T-helper 17 cell (primary cell): Measurements from ENCODE around the gene LENEP. TPM values are rescaled to one million over a fixed set of nuclear protein-coding genes. Genes with fewer than 3 reads are reported as not detected.

Experiments used
- ATAC-seq: fragments of 150-1000 bp; cut with Tn5 transposase; 2 replicates; pipeline ENCODE4 v1.10.0; 2021; ENCODE audit warnings: mild to moderate bottlenecking, moderate library complexity
- DNase-seq, 3 donors: peaks; one replicate each; pipeline versions ENCODE4 v3.0.0 to v3.0.0-alpha.2; 2020 to 2021
- H3K9me3 ChIP-seq: one replicate; pipeline ENCODE4 v1.7.0; 2013; ENCODE audit warnings: low read length, mild to moderate bottlenecking; ENCODE audit not compliant: control insufficient read depth, poor library complexity, severe bottlenecking
- H3K27ac Mint-ChIP-seq: one replicate; pipeline ENCODE4 v1.8.0; 2022; ENCODE audit warnings: mild to moderate bottlenecking, moderate library complexity, mixed read lengths
- H3K27me3 Mint-ChIP-seq: one replicate; pipeline ENCODE4 v1.8.0; 2022; ENCODE audit warnings: mixed read lengths
- H3K36me3 Mint-ChIP-seq: one replicate; pipeline ENCODE4 v1.8.0; 2022; ENCODE audit warnings: low read depth, mixed read lengths
- H3K4me1 Mint-ChIP-seq: one replicate; pipeline ENCODE4 v1.8.0; 2022; ENCODE audit warnings: mild to moderate bottlenecking, mixed read lengths
- H3K4me3 Mint-ChIP-seq: one replicate; pipeline ENCODE4 v1.8.0; 2022; ENCODE audit warnings: mild to moderate bottlenecking, moderate library complexity, mixed read lengths
- total RNA-seq, 4 donors: library from RNA in 2 of 4; stranded (reverse) in 2 of 4; gene quantifications; one replicate each; pipeline ENCODE4 v1.2.3 and lab custom pipeline; 2022 to 2026

The LENEP gene
- total RNA-seq, 2 donors from 2014 or later, result not detected

DNA sequence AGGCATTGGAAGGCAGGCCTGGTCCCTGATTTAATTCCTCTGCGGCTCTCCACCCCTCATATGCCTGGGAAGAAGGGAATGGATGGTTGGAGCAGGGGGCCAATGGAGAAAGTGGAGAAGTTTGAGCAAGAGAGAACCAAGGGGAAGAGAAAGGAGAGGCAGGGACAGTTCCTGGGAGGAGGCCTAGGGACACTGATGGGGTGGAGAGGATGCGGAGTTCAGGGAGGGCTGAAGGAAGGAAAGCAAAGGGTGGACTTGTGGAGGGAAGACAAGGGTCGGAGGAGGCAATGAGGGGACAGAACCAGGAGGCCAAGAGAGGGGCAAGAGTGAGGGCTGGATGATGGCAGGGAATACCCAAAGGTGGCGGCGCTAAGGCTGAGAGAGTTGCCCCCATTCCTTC, 16.4 kb downstream of the LENEP start:
- DNase-seq, result no peak
- Mint-ChIP-seq H3K27me3 (no peaks in the 10 kb centered on the region), H3K4me1 (peaks cover 69% of the 10 kb centered on the region), H3K36me3 (peaks cover 7% of the 10 kb centered on the region), H3K4me3 (peak overlapping the region; percentile 98), H3K27ac (peak overlapping the region; percentile 95)
- ATAC-seq, result no peak
- no peaks in the 10 kb centered on the region for H3K9me3 ChIP-seq

- no peaks in the 10 kb centered on the region for H3K27me3 Mint-ChIP-seq
- peak overlapping the region; percentile 98 for H3K4me3 Mint-ChIP-seq
- no peak for DNase-seq
- peaks cover 7% of the 10 kb centered on the region for H3K36me3 Mint-ChIP-seq
- peak overlapping the region; percentile 95 for H3K27ac Mint-ChIP-seq
- H3K9me3 ChIP-seq, result no peaks in the 10 kb centered on the region
- peaks cover 65% of the 10 kb centered on the region for H3K4me1 Mint-ChIP-seq
- ATAC-seq, result no peak
Observed at GRCh38 chr1:155010211-155010918, 17.0 kb downstream of the LENEP start.

DNA sequence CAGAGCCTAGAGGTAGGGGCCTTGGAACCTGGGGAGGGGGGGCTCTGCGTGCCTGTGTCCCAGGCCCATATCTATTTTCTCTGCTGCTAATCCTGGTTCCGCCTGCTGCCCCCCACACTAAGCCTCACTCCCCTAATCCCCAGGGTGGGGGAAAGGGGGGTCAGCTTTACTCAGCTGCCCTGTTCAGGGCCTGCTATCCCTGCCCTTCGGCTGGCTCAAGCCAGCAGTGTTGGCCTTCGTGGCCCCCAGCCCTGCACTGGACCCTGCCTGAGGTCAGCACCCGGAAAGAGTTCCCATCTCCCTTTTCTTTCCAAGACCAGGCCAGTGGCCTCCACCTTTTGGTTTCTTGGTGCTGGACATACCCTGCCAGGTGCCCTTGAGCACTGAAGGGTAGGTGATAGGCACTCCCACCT, 17.6 kb downstream of the LENEP start:
- Mint-ChIP-seq H3K4me3 (peak overlapping the region; percentile 98), H3K27ac (peak overlapping the region; percentile 95), H3K27me3 (no peaks in the 10 kb centered on the region), H3K36me3 (peaks cover 9% of the 10 kb centered on the region), H3K4me1 (peaks cover 66% of the 10 kb centered on the region)
- no peaks in the 10 kb centered on the region for H3K9me3 ChIP-seq
- ATAC-seq (no peak), DNase-seq (no peak)

DNA sequence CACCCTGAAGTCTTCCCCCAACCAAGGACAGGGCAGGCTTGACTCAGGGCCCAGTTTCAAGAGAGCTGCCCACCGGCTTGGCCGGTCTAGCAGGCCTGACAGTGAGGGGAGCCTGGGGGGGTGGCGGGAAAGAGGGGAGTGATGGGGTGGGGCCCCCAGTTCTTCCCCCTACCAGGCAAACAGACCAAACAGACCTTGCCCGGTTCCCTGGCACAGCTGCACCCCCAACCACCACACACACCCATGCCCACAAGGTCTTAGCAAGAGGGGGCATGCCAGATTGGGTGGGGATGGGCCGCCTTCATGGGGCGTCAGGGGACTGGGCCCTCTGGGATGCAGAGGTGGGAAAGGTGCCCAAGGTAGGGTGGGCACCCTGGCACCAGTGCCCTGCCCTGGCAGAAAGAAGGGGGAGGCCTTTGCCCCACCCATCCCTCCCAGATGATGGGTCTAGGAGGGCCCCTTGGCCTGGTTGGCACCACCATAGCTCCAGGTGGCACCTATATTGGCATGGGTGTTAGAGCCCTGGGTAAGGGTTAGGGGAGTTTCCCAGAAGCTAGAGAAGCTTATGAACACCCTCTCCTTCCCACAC, 18.1 kb downstream of the LENEP start:
- Mint-ChIP-seq H3K4me1 (peaks cover 66% of the 10 kb centered on the region), H3K4me3 (peak overlapping the region; percentile 98), H3K27ac (peak overlapping the region; percentile 95), H3K36me3 (peaks cover 9% of the 10 kb centered on the region), H3K27me3 (no peaks in the 10 kb centered on the region)
- DNase-seq (no peak), ATAC-seq (peak; percentile 49)
- H3K9me3 ChIP-seq, result no peaks in the 10 kb centered on the region

DNA sequence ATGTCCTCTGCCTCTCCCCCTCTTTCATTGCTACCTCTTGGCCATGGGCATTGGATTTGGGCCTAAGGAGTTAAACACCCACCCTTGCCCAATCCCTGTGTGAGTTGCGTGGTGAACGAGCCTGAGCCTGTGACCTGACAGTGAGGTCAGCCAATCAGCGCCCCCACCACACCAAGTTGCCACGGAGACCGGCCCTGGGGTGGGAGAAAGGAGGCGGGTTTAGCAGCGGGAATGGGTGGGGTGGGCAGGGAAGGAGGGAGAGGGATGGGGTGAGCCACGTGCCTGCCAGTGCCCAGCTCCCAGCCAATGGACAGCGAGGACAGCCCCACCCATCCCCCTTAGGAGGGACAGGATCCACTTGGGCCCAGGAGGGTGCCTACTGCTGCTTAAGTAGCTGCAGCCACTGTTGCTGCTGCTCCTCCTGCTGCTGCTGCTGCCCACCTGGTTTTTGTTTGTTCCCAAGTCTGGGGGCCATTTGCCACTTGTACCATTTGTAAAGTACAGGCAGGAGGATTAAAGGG, 18.7 kb downstream of the LENEP start:
- peaks cover 9% of the 10 kb centered on the region for H3K36me3 Mint-ChIP-seq
- ATAC-seq (peak; percentile 1), DNase-seq (no peak)
- peak overlapping the region; percentile 98 for H3K4me3 Mint-ChIP-seq
- no peaks in the 10 kb centered on the region for H3K27me3 Mint-ChIP-seq
- H3K4me1 Mint-ChIP-seq, result peaks cover 62% of the 10 kb centered on the region
- H3K9me3 ChIP-seq, result no peaks in the 10 kb centered on the region
- peak overlapping the region; percentile 53 for H3K27ac Mint-ChIP-seq

DNA sequence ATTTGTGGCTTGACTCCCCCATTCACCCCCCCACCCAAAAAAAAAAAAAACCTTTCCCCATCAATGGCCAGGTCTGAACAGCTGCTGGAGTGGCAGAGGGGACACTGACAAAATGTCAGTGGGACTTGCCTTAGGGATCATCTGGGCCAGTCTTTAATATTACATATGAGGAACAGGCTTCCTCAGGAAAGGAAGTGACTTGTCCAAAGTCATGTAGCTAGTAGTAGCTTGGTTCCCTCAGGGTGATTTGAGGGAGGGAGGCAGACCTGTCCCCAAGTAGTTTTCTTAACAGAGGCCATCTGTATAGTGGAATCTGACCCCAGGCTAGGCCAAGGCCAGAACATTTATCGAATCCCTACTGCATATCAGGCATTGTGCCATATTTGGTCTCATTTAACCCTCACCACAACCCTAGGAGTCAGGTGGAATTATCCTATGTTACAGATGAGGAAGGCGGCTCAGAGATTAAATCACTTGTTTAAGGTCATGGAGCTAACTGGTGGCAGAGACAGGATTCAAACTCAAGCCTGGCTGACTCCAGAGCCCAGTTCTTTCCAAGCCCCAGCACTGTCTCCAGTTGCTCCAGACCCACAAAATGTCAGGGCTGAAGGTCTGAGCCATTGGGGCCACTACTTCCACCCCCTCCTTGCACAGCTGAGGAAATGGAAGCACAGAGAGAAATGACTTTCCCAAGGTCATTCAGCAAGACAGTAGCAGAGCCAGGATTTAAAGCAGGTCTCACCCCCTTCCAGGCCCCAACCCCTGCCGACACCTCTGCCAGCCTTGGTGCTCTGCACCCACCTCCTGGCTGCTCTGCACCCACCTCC, 19.6 kb downstream of the LENEP start:
- Mint-ChIP-seq H3K4me3 (peak overlapping the region; percentile 98), H3K4me1 (peaks cover 64% of the 10 kb centered on the region), H3K27ac (peak overlapping the region; percentile 53), H3K36me3 (peaks cover 9% of the 10 kb centered on the region), H3K27me3 (no peaks in the 10 kb centered on the region)
- DNase-seq (no peak), ATAC-seq (no peak)
- H3K9me3 ChIP-seq, result no peaks in the 10 kb centered on the region

GRCh38 chr1:155013632-155014031, 20.2 kb downstream of the LENEP start:
- Mint-ChIP-seq H3K27me3 (no peaks in the 10 kb centered on the region), H3K4me3 (peak overlapping the region; percentile 98), H3K4me1 (peaks cover 61% of the 10 kb centered on the region), H3K27ac (peak overlapping the region; percentile 53), H3K36me3 (peaks cover 9% of the 10 kb centered on the region)
- DNase-seq, result peak in 1 of 3 donors; percentile 43
- no peak for ATAC-seq
- H3K9me3 ChIP-seq, result no peaks in the 10 kb centered on the region

GRCh38 chr1:155014709-155015508, 21.5 kb downstream of the LENEP start:
- no peak for DNase-seq
- peaks cover 2% of the 10 kb centered on the region for H3K36me3 Mint-ChIP-seq
- H3K9me3 ChIP-seq, result no peaks in the 10 kb centered on the region
- no peak for ATAC-seq
- peaks cover 62% of the 10 kb centered on the region for H3K4me1 Mint-ChIP-seq
- no peaks in the 10 kb centered on the region for H3K27me3 Mint-ChIP-seq
- H3K4me3 Mint-ChIP-seq, result peak overlapping the region; percentile 87
- peak overlapping the region; percentile 53 for H3K27ac Mint-ChIP-seq

GRCh38 chr1:155015527-155016230, 22.3 kb downstream of the LENEP start:
- ATAC-seq, result no peak
- H3K27me3 Mint-ChIP-seq, result no peaks in the 10 kb centered on the region
- no peaks in the 10 kb centered on the region for H3K9me3 ChIP-seq
- no peak for DNase-seq
- peak overlapping the region; percentile 79 for H3K27ac Mint-ChIP-seq
- peaks cover 60% of the 10 kb centered on the region for H3K4me1 Mint-ChIP-seq
- peaks cover 2% of the 10 kb centered on the region for H3K36me3 Mint-ChIP-seq
- H3K4me3 Mint-ChIP-seq, result peak overlapping the region; percentile 87

- Mint-ChIP-seq H3K27ac (peak overlapping the region; percentile 79), H3K27me3 (no peaks in the 10 kb centered on the region), H3K4me1 (peaks cover 56% of the 10 kb centered on the region), H3K4me3 (peak overlapping the region; percentile 87), H3K36me3 (peaks cover 2% of the 10 kb centered on the region)
- no peak for DNase-seq
- no peaks in the 10 kb centered on the region for H3K9me3 ChIP-seq
- ATAC-seq, result peak; percentile 18
Observed at GRCh38 chr1:155016231-155016831, 22.9 kb downstream of the LENEP start.

DNA sequence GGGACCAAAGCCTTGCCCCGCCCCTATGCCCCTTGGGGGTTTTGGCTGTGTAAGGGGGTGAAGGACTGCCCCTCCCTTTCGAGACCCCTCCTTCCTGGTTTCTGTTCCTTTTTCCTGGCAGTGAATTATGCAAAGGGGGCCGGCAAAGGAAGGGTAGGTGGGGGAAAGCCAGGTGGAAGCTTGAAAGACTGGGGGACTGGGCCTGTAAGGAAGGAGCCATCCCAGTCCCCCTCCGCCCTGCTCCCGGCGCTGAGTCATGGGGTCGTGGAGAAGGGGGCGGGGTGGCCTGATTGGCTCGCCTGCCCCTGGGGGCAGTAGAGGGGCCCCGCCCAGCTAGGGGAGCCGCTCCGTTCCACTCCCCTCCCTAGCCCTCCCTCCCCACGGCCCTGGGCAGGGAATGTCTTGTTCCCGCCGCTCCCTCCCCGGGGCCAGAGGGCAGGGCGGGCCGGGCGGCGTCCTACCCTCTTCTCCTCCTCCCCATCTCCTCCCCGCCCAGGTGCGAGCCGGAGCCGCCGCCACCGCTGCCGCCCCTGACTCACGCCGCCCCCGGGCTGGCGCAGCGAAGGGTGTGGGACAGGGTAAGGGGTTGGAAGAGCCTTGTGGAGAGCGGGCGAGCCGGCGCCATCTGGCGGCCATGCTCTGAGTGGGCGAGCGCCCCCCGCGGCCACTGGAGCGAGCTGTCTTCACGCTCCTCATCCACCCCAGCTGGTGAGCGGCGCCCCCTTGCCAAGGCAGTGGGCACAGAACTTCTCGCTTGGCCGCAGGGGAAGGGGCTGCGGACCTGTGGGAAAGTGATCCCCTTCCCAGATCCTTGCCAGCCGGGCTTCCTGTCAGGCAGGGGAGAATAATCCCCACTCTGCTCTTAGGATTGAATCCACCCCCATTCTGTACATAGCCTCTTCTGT, 23.9 kb downstream of the LENEP start:
- Mint-ChIP-seq H3K36me3 (peaks cover 2% of the 10 kb centered on the region), H3K27ac (peak overlapping the region; percentile 88), H3K4me1 (peaks cover 58% of the 10 kb centered on the region), H3K4me3 (peak overlapping the region; percentile 87), H3K27me3 (no peaks in the 10 kb centered on the region)
- H3K9me3 ChIP-seq, result no peaks in the 10 kb centered on the region
- ATAC-seq, result peak; percentile 93
- peak; percentile 84 to 87 (median 85) for DNase-seq
